HG02938 (cell line): ENCODE data around the gene FAR1.
"Not testable (repeated sequence)": the region's sequence is repeated elsewhere in the genome, so short reads cannot be mapped to it uniquely, and the experiment has no call there.

ENCODE experiments used
- ATAC-seq: cut with Tn5 transposase; IDR thresholded peaks from one replicate; pipeline ENCODE4 v1.9.1; 2021; ENCODE audit warnings: mild to moderate bottlenecking, moderate library complexity; ENCODE audit not compliant: unreplicated experiment

Gene FAR1

GRCh38 chr11:13668102-13668956 is at the start of gene FAR1:
Gene FAR1, plus strand, starts transcription at chr11:13668668. Its CDS starts 26,098 bp downstream, at chr11:13694766.
- peak; percentile 93 for ATAC-seq

DNA sequence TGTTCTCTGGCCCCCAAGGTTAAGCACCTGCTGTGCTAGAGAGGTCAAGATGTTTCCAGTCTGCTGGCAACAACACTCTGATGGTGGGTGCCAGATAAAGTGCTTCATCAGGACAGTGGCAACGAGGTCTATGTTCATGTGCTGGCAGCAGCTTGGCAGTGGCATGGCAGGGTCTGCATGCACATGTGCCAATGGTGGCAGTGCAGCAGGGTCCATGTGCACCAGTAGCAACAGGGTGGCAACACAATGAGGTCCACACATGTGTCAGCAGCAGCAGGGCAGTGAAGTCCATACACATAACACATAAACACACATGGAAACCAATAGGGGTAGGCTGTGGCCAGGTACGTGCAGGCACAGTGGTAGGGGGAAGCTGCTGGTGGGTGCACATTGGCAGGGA is 48.4 kb upstream of the FAR1 start:
- no peak for ATAC-seq

DNA sequence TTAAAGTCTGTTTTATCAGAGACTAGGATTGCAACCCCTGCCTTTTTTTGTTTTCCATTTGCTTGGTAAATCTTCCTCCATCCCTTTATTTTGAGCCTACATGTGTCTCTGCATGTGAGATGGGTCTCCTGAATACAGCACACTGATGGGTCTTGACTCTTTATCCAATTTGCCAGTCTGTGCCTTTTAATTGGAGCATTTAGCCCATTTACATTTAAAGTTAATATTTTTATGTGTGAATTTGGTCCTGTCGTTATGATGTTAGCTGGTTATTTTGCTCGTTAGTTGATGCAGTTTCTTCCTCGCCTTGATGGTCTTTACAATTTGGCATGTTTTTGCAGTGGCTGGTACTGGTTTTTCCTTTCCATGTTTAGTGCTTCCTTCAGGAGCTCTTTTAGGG is 41.6 kb upstream of the FAR1 start:
- ATAC-seq: not testable (repeated sequence)

DNA sequence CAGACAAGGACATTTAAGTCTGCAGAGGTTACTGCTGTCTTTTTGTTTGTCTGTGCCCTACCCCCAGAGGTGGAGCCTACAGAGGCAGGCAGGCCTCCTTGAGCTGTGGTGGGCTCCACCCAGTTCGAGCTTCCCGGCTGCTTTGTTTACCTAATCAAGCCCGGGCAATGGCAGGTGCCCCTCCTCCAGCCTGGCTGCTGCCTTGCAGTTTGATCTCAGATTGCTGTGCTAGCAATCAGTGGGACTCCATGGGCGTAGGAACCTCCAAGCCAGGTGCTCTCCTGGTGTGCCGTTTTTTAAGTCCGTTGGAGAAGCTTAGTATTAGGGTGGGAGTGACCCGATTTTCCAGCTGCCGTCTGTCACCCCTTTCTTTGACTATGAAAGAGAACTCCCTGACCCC is 39.8 kb upstream of the FAR1 start:
- not testable (repeated sequence) for ATAC-seq

DNA sequence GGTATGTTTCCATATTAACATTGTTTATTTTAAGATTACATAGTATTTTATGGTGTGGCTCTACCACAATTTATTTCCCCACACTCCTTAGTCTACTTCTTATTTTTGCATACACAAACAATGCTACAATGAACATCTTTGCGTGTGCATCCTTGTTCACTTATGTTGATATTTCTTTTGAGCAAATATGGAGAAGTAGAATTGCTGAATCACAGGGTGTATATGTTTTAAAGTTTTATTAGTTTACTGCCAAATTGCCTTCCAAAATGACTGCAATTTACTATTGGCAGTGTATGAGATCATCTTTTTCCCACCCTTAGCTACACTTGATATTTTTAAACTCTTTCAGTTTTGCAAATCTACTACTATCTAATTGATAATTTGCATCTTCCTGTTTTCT is 38.7 kb upstream of the FAR1 start:
- ATAC-seq: no peak

GRCh38 chr11:13635290-13635689 is 33.2 kb upstream of the FAR1 start:
- no peak for ATAC-seq

DNA sequence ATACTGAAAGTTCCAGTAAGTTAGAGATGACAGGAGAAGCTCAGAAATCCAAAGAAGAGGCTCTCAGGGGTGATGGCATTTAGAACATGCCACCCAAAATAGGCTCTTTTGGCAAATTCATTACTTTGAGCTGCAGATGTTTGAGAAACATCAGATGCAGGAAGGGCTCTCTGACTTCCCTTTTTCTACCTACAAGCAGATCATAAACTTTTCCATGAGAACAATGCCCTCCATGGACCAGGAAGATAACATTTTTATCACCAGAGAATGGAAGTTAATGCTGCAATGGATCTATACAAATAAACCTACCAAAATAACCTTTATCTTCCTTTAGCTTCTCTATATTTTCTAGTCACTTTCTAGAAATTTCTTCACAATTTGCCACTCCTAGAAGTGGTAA is 32.7 kb upstream of the FAR1 start:
- ATAC-seq: no peak

DNA sequence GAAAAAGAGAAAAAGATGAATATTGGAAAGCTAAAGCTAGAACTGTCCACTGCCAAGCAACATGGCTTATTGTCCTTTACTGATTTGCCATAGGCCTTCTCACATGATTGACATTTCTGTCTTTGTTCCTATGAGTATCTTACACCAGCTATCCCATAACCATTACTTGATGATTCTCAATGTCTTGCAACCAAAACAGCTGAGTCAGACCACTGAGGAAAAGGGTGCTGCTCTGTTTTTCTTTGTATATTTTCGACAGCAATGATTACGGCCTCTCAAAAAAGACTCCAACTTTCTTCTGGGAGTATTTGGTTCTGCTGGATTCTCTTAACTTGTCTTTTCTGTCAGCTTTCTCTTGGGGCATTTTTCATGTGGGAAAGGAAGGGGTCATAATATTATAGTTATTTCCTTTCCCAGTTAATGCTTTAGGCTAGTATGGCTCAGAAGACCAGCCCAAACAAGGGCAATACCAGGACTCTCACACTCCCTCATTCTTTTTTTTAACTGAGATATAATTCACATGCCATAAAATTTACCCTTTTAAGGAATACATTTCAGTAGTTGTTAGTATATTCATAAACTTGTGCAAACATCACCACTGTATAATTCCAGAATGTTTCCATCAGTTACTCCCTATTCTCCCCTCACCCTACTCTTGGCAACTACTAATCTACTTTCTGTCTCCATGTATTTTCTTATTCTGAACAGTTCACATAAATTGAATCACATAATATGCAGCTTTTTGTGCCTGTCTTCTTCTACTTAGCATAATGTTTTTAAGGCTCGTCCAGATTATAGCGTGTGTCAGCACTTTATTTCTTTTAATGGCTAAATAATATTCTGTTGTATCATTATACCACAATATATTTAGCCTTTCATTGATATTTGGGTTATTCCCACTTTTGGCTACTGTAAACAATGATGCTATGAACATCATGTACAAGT is 31.1 kb upstream of the FAR1 start:
- no peak for ATAC-seq

DNA sequence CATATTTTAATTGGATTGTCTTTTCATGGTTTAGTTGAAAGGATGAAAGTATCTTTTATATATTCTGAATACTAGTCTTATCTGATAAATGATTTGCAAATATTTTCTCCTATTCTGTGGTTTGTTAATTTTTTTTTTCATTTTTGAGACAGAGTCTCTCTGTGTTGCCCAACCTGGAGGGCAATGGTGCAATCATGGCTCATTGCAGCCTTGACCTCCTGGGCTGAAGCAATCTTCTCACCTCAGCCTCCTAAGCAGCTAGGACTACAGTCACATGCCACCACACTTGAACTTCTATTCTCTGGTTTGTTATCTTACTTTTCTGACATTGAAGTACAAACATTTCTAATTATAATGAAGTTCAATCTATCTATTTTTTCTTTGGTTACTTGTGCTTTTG is 30.0 kb upstream of the FAR1 start:
- ATAC-seq: no peak

DNA sequence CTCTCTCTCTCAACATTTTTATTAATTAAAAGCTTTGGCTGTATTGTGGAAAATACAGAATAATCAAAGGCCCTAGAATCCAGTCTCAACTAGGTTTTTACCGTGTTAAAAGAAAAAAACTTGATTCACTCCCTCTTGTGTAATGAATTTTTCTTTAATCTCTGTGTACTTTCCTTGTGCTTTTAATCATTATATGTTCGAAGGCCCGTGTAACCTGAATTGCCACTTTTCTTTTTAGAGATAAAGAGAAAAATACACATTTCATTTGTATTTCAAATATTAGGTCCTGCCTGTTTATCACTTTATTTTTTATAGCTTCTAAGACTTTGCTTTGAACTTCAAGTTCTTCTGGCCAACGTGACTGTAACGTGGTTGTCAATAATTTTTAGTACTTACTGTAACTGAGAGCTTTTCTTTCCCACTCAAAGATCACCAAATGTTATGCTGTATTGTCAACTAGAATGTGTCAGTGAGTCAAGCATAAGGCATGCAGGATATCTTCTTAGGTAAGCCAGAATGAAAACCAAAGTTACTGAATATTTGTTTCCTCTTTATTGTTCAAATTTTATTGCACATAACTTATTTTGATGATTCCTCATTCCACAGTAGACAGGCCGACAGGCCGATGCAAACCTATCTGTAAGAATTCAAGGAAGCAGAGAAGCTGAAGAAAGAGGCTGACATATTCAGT is 23.3 kb upstream of the FAR1 start:
- no peak for ATAC-seq

DNA sequence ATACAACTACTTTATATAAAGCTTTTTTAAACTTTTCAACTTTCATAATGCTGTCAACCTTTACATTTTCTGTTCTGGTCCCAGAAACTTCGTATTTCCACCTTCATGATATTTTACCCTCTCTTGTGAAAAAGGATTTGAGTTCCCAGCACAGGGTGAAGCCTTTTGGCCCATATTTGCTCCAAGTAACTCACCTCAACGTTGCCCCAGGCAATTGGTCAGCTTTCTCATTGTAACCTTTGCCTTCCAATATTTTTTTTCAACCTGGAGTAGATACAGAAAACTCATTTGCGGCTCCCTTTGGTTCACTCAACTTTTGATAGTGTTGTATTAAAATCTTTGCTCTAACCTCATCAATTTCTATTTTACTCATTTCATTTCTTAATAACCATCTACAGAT is 21.1 kb upstream of the FAR1 start:
- no peak for ATAC-seq

GRCh38 chr11:13649619-13650018 is 18.8 kb upstream of the FAR1 start:
- ATAC-seq: no peak

GRCh38 chr11:13651515-13651914 is 17.0 kb upstream of the FAR1 start:
- ATAC-seq: not testable (repeated sequence)

DNA sequence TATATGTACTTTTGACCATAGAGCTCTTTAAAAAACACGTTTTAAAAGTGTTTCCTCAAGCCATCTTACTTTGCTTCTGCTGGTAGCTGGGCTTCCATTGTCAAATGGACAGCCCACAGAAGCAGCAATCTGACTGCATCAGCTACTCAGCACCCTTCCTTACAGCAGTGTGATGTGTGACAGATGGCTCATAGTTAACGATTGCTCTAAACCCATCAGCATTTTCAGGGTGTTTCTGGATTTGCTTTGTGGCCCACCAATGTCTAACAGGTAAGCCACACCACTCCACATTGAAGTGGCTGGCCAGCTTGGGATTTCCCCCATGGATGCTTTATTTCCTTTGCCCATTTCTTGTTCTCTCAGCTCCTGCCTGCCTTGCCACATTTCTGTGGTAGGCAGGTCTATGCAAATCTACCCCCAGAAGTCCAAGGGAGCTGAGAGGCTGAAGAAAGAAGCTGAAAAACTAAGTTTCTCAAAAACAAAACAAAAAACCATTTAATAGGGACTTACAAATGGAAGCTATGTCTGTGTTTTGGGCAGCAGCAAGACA is 7.3 kb upstream of the FAR1 start:
- no peak for ATAC-seq

- ATAC-seq: no peak
These were observed 4.8 kb upstream of the FAR1 start for GRCh38 chr11:13663631-13664071.

DNA sequence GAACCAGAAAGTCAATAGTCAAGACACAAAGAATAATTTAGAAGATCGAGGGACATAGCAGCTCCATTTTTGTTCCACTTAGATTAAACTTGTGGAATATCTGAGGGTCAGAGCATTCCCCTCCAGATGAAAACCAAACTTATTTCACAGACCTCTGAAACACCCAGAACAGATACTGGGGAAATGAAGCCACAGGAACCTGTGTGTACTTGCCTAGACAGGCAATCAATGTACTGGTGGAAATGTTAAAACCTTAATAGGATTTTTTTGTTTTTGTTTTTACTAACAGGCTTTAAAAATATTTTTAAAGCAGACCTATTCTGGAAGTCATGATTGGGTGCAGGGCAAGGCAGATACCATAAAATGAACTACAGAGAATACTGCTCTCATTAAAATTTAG is 4.1 kb upstream of the FAR1 start:
- ATAC-seq: no peak

- ATAC-seq: no peak
These were observed 1.8 kb upstream of the FAR1 start for GRCh38 chr11:13666708-13667107.

DNA sequence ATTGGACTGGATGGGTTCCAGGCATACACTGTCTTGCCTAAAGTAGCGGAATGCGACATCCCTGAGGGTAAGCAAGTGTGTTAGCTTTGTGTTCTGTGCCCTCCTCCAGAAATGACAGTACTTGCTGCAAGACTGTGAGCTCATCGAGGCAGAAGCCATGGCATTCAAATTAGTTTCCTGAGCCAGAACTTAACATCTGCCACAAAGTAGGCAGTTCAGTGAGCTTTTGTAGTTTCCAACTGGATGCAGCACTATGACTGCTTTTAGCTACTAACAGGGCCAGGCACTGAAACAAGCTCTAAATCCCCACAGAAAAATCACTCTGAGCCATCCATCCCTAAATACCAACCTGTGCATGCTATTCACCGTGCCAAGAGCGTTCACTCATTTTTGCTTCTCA is 1.2 kb upstream of the FAR1 start:
- ATAC-seq: no peak

DNA sequence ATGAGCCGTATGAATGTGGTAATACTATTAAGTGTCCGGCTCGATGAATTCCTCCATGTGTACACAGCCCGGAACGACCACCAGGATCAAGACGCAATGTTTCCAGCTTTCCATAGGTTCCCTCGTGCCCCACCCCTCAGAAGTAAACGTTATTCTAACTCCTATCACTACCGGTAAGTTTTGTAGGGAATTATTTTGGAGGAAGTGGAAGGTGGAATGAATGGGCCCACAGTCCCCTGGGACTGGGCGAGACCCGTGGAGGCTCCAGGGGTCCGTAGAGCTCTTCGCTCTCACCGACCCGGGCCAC is 720 bp upstream of the FAR1 start:
- ATAC-seq: no peak

- ATAC-seq: peak; percentile 17
These were observed 571 bp downstream of the FAR1 start for GRCh38 chr11:13668957-13669521.
